Pancreas (tissue), 10 donors: ENCODE measurements around the gene OGFRL1. TPM values are rescaled to one million over a fixed set of nuclear protein-coding genes. Genes with fewer than 3 reads are reported as not detected.

Source experiments
- ATAC-seq, 4 donors: fragments of 200-7000 bp; cut with Tn5 transposase; one replicate each; pipeline versions ENCODE4 v1.8.0 to v1.9.1; 2020; ENCODE audit warnings: mild to moderate bottlenecking in 4 of 4, moderate library complexity in 4 of 4
- DNase-seq, 6 donors: peaks; one replicate each; pipeline ENCODE4 v3.0.0-alpha.2; 2020
- FAIRE-seq: peaks from 2 replicates; lab custom pipeline; 2012; peaks lifted over from hg19 to GRCh38; lab: Jason Lieb, UNC
- H3K27ac ChIP-seq, 4 donors: fragments of 200-600 bp; sonication (generic); 1 replicate in 3 of 4; 2 replicates in 1 of 4; pipeline versions ENCODE4 v1.5.0 to v1.8.0; 2020
- H3K27me3 ChIP-seq, 4 donors: fragments of 200-600 bp; one replicate each; pipeline ENCODE4 v1.8.0; 2021
- H3K36me3 ChIP-seq, 3 donors: fragments of 200-600 bp; sonication (generic) in 1 of 3; one replicate each; pipeline versions ENCODE4 v1.5.0 to v1.8.0; 2020 to 2021
- H3K4me1 ChIP-seq, 3 donors: fragments of 200-600 bp; one replicate each; pipeline ENCODE4 v1.8.0; 2021
- H3K4me3 ChIP-seq, 4 donors: fragments of 200-600 bp; sonication (generic) in 2 of 4; one replicate each; pipeline versions ENCODE4 v1.5.0 to v1.8.0; 2020 to 2021
- H3K9me3 ChIP-seq, 4 donors: fragments of 200-600 bp; one replicate each; pipeline ENCODE4 v1.8.0; 2021
- CTCF ChIP-seq, 4 donors: fragments of 200-600 bp; sonication (generic) in 3 of 4; IDR thresholded peaks; one replicate each; pipeline versions ENCODE4 v1.5.0 to v1.8.0; 2021; ENCODE audit warnings: antibody characterized with exemption in 4 of 4
- WGBS, 2 donors: extraction: QIAGEN DNeasy Blood & Tissue Kit; methylation state at CpG; one replicate each; pipeline ENCODE4 v1.1.7; 2013; 5-methylcytosine and 5-hydroxymethylcytosine counted together
- intact Hi-C, 3 donors: fragments of 100-400 bp; cut with DNase I; formaldehyde crosslinking; loops; one replicate each; pipeline versions ENCODE4 v1.11.1 to v1.14.2; 2022
- polyA plus RNA-seq, 2 donors: library from polyadenylated mRNA; stranded (reverse); fragments of 200-250 nt; gene quantifications; one replicate each; pipeline ENCODE4 v1.2.3, GENCODE V29; 2013
- total RNA-seq, 6 donors: library from RNA; stranded (reverse); fragmentation: NEBNext Ultra II Directional in 4 of 6; extraction: Animal tissue kit (Norgen Biotek cat#: 25700) in 4 of 6; gene quantifications; one replicate each; pipeline versions ENCODE4 v1.2.1 to v1.2.4, GENCODE V29; 2021 to 2023
- donor health status: healthy with polysubstance abuse.
- donor health status: DM: no; HTN: no; CAD: no; lungs with moderate emphysema.
- donor health status: DM: no; HTN: no; CAD: no.
- donor health status: control.
- donor health status: control.
- donor health status: Bipolar disorder and iron deficiency.
- donor health status: DM: yes; HTN: yes; CAD: no.
- donor health status: DM: no; HTN: no; CAD: no.
- donor health status: DM: no; HTN: no; CAD: no.
- donor health status: DM: yes; HTN: yes; CAD: no.

OGFRL1 gene
- total and polyA plus RNA-seq, 8 donors = 3.3 to 10.8 (median 4.3) TPM

GRCh38 chr6:71333697-71334096 is 45.1 kb downstream of the OGFRL1 start:
- ATAC-seq = peak in 2 of 4 donors; percentile 42 to 60
- H3K9me3 ChIP-seq = peaks cover 0 to 3% (median 0%) of the 10 kb centered on the region in 4 donors
- no peak overlapping the region for H3K27ac ChIP-seq
- WGBS, 2 donors = 84 to 92% methylated on average over 2 of the region's 2 CpGs
- no peaks in the 10 kb centered on the region for H3K27me3 ChIP-seq
- TF ChIP-seq CTCF (IDR thresholded peaks at IDR 0.05) = no peak
- FAIRE-seq = no peak
- intact Hi-C loops = no loop called here
- H3K36me3 ChIP-seq = no peaks in the 10 kb centered on the region
- H3K4me3 ChIP-seq = no peak overlapping the region
- no peaks in the 10 kb centered on the region for H3K4me1 ChIP-seq
- no peak for DNase-seq

GRCh38 chr6:71334768-71335167 is 46.2 kb downstream of the OGFRL1 start:
- Histone ChIP-seq H3K27ac (no peak overlapping the region), H3K4me1 (no peaks in the 10 kb centered on the region), H3K9me3 (peaks cover 0 to 3% (median 0%) of the 10 kb centered on the region in 4 donors), H3K27me3 (no peaks in the 10 kb centered on the region), H3K36me3 (no peaks in the 10 kb centered on the region), H3K4me3 (no peak overlapping the region)
- ATAC-seq (peak in 1 of 4 donors; percentile 53), FAIRE-seq (no peak), DNase-seq (no peak)
- no peak for TF ChIP-seq CTCF (IDR thresholded peaks at IDR 0.05)
- intact Hi-C loops = no loop called here

- Histone ChIP-seq H3K4me1 (no peaks in the 10 kb centered on the region), H3K4me3 (no peak overlapping the region), H3K9me3 (peaks cover 0 to 3% (median 0%) of the 10 kb centered on the region in 4 donors), H3K27ac (no peak overlapping the region), H3K27me3 (no peaks in the 10 kb centered on the region), H3K36me3 (no peaks in the 10 kb centered on the region)
- no peak for DNase-seq
- intact Hi-C loops = no loop called here
- TF ChIP-seq CTCF (IDR thresholded peaks at IDR 0.05) = no peak
- no peak for FAIRE-seq
- no peak for ATAC-seq
Observed at GRCh38 chr6:71335544-71335943, 46.9 kb downstream of the OGFRL1 start.

- Histone ChIP-seq H3K4me1 (no peaks in the 10 kb centered on the region), H3K4me3 (no peak overlapping the region), H3K27me3 (no peaks in the 10 kb centered on the region), H3K9me3 (peaks cover 0 to 3% (median 0%) of the 10 kb centered on the region in 4 donors), H3K27ac (no peak overlapping the region), H3K36me3 (no peaks in the 10 kb centered on the region)
- TF ChIP-seq CTCF (IDR thresholded peaks at IDR 0.05) = no peak
- intact Hi-C loops = no loop called here
- WGBS, 2 donors = 80 to 82% methylated on average over 2 of the region's 2 CpGs
- DNase-seq (no peak), ATAC-seq (no peak), FAIRE-seq (no peak)
Observed at GRCh38 chr6:71336901-71337300, 48.3 kb downstream of the OGFRL1 start.

GRCh38 chr6:71338540-71339316 is 50.1 kb downstream of the OGFRL1 start:
- no peaks in the 10 kb centered on the region for H3K4me1 ChIP-seq
- H3K9me3 ChIP-seq = peaks cover 0 to 3% (median 0%) of the 10 kb centered on the region in 4 donors
- no peaks in the 10 kb centered on the region for H3K36me3 ChIP-seq
- DNase-seq (no peak), ATAC-seq (no peak), FAIRE-seq (no peak)
- TF ChIP-seq CTCF (IDR thresholded peaks at IDR 0.05) = no peak
- intact Hi-C loops = no loop called here
- H3K4me3 ChIP-seq = no peak overlapping the region
- H3K27ac ChIP-seq = no peak overlapping the region
- WGBS, 2 donors = 76 to 81% methylated on average over 4 of the region's 4 CpGs
- no peaks in the 10 kb centered on the region for H3K27me3 ChIP-seq
